WTC11 (cell line): ENCODE results near the gene CFAP206.
A peak's percentile ranks its signal among the peaks of the same experiment; 100 is the strongest.

Source experiments
- CREB1 ChIP-seq: sonication (generic); formaldehyde crosslinking; IDR thresholded peaks from 2 replicates; pipeline ENCODE4 v1.8.0; 2023; ENCODE audit warnings: mild to moderate bottlenecking, missing genetic modification reagents
- CTCF ChIP-seq: fragments of 200-600 bp; IDR thresholded peaks from 2 replicates; pipeline ENCODE4 v1.8.0; 2022; ENCODE audit warnings: antibody characterized with exemption
- MAX ChIP-seq: sonication (generic); formaldehyde crosslinking; IDR thresholded peaks from 2 replicates; pipeline ENCODE4 v1.8.0; 2022; ENCODE audit warnings: mild to moderate bottlenecking, missing genetic modification reagents
- NR2C2 ChIP-seq: sonication (generic); formaldehyde crosslinking; IDR thresholded peaks from 2 replicates; pipeline ENCODE4 v1.8.0; 2022; ENCODE audit warnings: mild to moderate bottlenecking, missing genetic modification reagents
- NR3C1 ChIP-seq: sonication (generic); formaldehyde crosslinking; conservative IDR thresholded peaks from 2 replicates; pipeline ENCODE4 v1.8.1; 2023; ENCODE audit warnings: low read depth, mild to moderate bottlenecking, missing genetic modification reagents
- SP1 ChIP-seq: sonication (generic); formaldehyde crosslinking; conservative IDR thresholded peaks from 2 replicates; pipeline ENCODE4 v1.8.1; 2022; ENCODE audit warnings: missing genetic modification reagents
- TEAD1 ChIP-seq: sonication (generic); formaldehyde crosslinking; IDR thresholded peaks from 2 replicates; pipeline ENCODE4 v1.8.0; 2022; ENCODE audit warnings: mild to moderate bottlenecking, missing genetic modification reagents
- TEAD4 ChIP-seq: sonication (generic); formaldehyde crosslinking; IDR thresholded peaks from 2 replicates; pipeline ENCODE4 v1.8.0; 2022; ENCODE audit warnings: mild to moderate bottlenecking, missing genetic modification reagents
- USF1 ChIP-seq: sonication (generic); formaldehyde crosslinking; IDR thresholded peaks from 2 replicates; pipeline ENCODE4 v1.8.0; 2022; ENCODE audit warnings: mild to moderate bottlenecking, missing genetic modification reagents
- ZNF219 ChIP-seq: sonication (generic); formaldehyde crosslinking; IDR thresholded peaks from 2 replicates; pipeline ENCODE4 v1.8.0; 2023; ENCODE audit warnings: missing genetic modification reagents, mild to moderate bottlenecking, borderline replicate concordance

DNA sequence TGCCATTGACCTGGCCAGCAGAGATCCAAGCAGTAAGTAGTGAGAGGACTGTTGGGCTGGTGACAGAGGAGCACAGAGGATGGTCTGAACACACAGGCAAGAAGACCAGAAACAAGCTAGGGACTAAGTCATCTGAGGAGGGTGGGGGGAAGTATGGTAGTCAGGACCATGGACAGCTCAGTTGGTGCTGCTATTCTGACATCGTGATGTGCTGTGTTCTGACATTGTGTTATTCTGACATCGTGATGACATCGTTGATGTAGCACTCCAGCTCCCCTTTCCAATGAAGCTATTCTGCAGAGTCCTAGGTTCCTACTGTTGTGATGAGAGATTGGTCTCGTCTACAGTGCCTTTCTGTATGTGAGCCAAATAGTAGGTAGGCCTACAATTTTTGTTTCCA is 28.7 kb downstream of the CFAP206 start:
- TF ChIP-seq USF1 (CRISPR knock-in tag) (no peak), CTCF (no peak), TEAD1 (CRISPR knock-in tag) (0 out of 2 replicates have a peak, but pooled peaks have one; percentile 64), NR2C2 (CRISPR knock-in tag) (no peak), CREB1 (CRISPR knock-in tag) (0 out of 2 replicates have a peak, but pooled peaks have one; percentile 54), NR3C1 (CRISPR knock-in tag) (no peak), TEAD4 (CRISPR knock-in tag) (no peak), ZNF219 (CRISPR knock-in tag) (no peak), SP1 (no peak), MAX (CRISPR knock-in tag) (no peak; the same call in 1 of the 2 replicates)
